Fibroblast of skin of right biceps (primary cell): Measurements from ENCODE around the gene BCAR1.
A peak's percentile ranks its signal among the peaks of the same experiment; 100 is the strongest.

ENCODE experiments used
- DNase-seq: peaks from one replicate; pipeline ENCODE4 v3.0.0-alpha.2; 2013

The BCAR1 gene

GRCh38 chr16:75202069-75202590 is 49.3 kb downstream of the BCAR1 start:
- DNase-seq, result no peak

- DNase-seq, result peak; percentile 25
Observed at GRCh38 chr16:75198135-75198600, 53.3 kb downstream of the BCAR1 start.

- DNase-seq, result no peak
Observed at GRCh38 chr16:75197522-75198134, 53.8 kb downstream of the BCAR1 start.

GRCh38 chr16:75196836-75197235 is 54.6 kb downstream of the BCAR1 start:
- DNase-seq, result no peak

- DNase-seq, result no peak
Observed at GRCh38 chr16:75195811-75196790, 55.3 kb downstream of the BCAR1 start.

- no peak for DNase-seq
Observed at GRCh38 chr16:75193730-75194444, 57.5 kb downstream of the BCAR1 start.

GRCh38 chr16:75193265-75193650 is 58.2 kb downstream of the BCAR1 start:
- no peak for DNase-seq

GRCh38 chr16:75192606-75193264 is 58.7 kb downstream of the BCAR1 start:
- DNase-seq, result no peak

- DNase-seq, result no peak
Observed at GRCh38 chr16:75189638-75190245, 61.7 kb downstream of the BCAR1 start.

GRCh38 chr16:75188832-75189477 is 62.5 kb downstream of the BCAR1 start:
- no peak for DNase-seq

- DNase-seq, result no peak
Observed at GRCh38 chr16:75181630-75182029, 69.8 kb downstream of the BCAR1 start.

GRCh38 chr16:75179208-75179607 is 72.2 kb downstream of the BCAR1 start:
- no peak for DNase-seq
